Activated CD8-positive, alpha-beta T cell treated with anti-CD3 and anti-CD28 coated beads for 36 hours (primary cell): ENCODE results near the gene ZNF385C. TPM values are rescaled to one million over a fixed set of nuclear protein-coding genes. Genes with fewer than 3 reads are reported as not detected.

Experiments
- ATAC-seq: fragments of 200-7000 bp; cut with Tn5 transposase; one replicate; pipeline ENCODE4 v1.10.0; 2021; ENCODE audit warnings: mild to moderate bottlenecking, moderate library complexity
- CTCF ChIA-PET: fragments of 350-600 bp; sonication (Branson Sonifier 250); formaldehyde crosslinking; loops from one replicate; lab custom pipeline; 2021; ENCODE audit warnings: antibody characterized with exemption; lab: Charles Lee
- POLR2A ChIA-PET: fragments of 350-600 bp; sonication (Branson Sonifier 250); formaldehyde crosslinking; loops from one replicate; lab custom pipeline; 2021; ENCODE audit warnings: antibody characterized with exemption; lab: Charles Lee
- DNase-seq: peaks from one replicate; pipeline ENCODE4 v3.0.0-alpha.2; 2020
- H3K27ac Mint-ChIP-seq: one replicate; pipeline ENCODE4 v1.8.0; 2021; ENCODE audit warnings: mild to moderate bottlenecking, mixed read lengths
- H3K27me3 Mint-ChIP-seq: one replicate; pipeline ENCODE4 v1.8.0; 2021; ENCODE audit warnings: mixed read lengths
- H3K36me3 Mint-ChIP-seq: one replicate; pipeline ENCODE4 v1.8.0; 2021; ENCODE audit warnings: low read depth, mixed read lengths
- H3K4me1 Mint-ChIP-seq: one replicate; pipeline ENCODE4 v1.8.0; 2021; ENCODE audit warnings: low read depth, mixed read lengths
- H3K4me3 Mint-ChIP-seq: one replicate; pipeline ENCODE4 v1.8.0; 2021; ENCODE audit warnings: mild to moderate bottlenecking, moderate library complexity, mixed read lengths
- H3K9me3 Mint-ChIP-seq: one replicate; pipeline ENCODE4 v1.8.0; 2021; ENCODE audit warnings: mixed read lengths
- CTCF ChIP-seq: fragments of 200-600 bp; IDR thresholded peaks from one replicate; pipeline ENCODE4 v1.8.0; 2022; ENCODE audit warnings: antibody characterized with exemption, mild to moderate bottlenecking
- intact Hi-C: fragments of 100-400 bp; cut with micrococcal nuclease; formaldehyde crosslinking; loops from one replicate; pipeline ENCODE4 v1.10.0; 2022
- total RNA-seq, 2 experiments: library from RNA; stranded (reverse); gene quantifications; one replicate each; pipeline ENCODE4 v1.2.3, GENCODE V29; 2021

ZNF385C gene
- total RNA-seq, 2 experiments from 2014 or later = 1.3 TPM

DNA sequence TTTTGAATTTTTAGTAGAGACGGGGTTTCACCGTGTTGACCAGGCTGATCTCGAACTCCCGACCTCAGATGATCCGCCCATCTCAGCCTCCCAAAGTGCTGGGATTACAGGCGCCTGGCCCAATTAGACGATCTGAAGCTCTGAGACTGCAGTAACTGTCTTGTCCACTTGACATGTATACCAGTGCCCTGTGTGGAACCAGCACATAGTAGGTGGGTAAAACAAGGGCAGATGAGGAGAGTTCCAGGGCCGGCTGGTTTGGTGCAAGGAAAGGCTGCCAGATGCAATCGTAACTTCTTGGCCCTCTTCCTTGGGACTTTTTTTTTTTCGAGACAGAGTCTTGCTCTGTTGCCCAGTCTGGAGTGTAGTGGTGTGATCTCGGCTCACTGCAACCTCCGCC lies 50.9 kb downstream of the ZNF385C start:
- no peak overlapping the region for H3K27ac Mint-ChIP-seq
- H3K36me3 Mint-ChIP-seq = no peaks in the 10 kb centered on the region
- peaks cover 18% of the 10 kb centered on the region for H3K27me3 Mint-ChIP-seq
- POLR2A ChIA-PET = no interaction called here
- H3K4me3 Mint-ChIP-seq = no peak overlapping the region
- no peaks in the 10 kb centered on the region for H3K9me3 Mint-ChIP-seq
- H3K4me1 Mint-ChIP-seq = peaks cover 2% of the 10 kb centered on the region
- DNase-seq (no peak), ATAC-seq (no peak)
- intact Hi-C loops = no loop called here
- CTCF ChIA-PET = interaction anchor here (1.0 kb wide), 1 partner anchor 11 kb away, joined by 3 read pairs; no protein-coding TSS in a partner anchor
- no peak for TF ChIP-seq CTCF

GRCh38 chr17:42045719-42046118 lies 52.6 kb downstream of the ZNF385C start:
- ChIA-PET CTCF (interaction anchor here (1.4 to 2.0 kb wide), 4 partner anchors 17 to 56 kb away, joined by 4 to 8 read pairs (median 6); no protein-coding TSS in a partner anchor), POLR2A (interaction anchor here (0.6 kb wide), 1 partner anchor 91 kb away, joined by 3 read pairs; no protein-coding TSS in a partner anchor)
- intact Hi-C loops = no loop called here
- H3K27me3 Mint-ChIP-seq = peaks cover 8% of the 10 kb centered on the region
- TF ChIP-seq CTCF = no peak
- no peak overlapping the region for H3K27ac Mint-ChIP-seq
- DNase-seq = no peak
- no peaks in the 10 kb centered on the region for H3K9me3 Mint-ChIP-seq
- no peaks in the 10 kb centered on the region for H3K36me3 Mint-ChIP-seq
- no peak overlapping the region for H3K4me3 Mint-ChIP-seq
- peaks cover 2% of the 10 kb centered on the region for H3K4me1 Mint-ChIP-seq
- ATAC-seq = no peak

GRCh38 chr17:42042598-42043319 lies 55.5 kb downstream of the ZNF385C start:
- H3K4me3 Mint-ChIP-seq = no peak overlapping the region
- H3K27ac Mint-ChIP-seq = no peak overlapping the region
- no peaks in the 10 kb centered on the region for H3K9me3 Mint-ChIP-seq
- ATAC-seq = no peak
- ChIA-PET CTCF (interaction anchor here (1.8 to 3.9 kb wide), 2 partner anchors 17 to 59 kb away, joined by 8 to 13 read pairs; no protein-coding TSS in a partner anchor), POLR2A (no interaction called here)
- intact Hi-C loops = no loop called here
- TF ChIP-seq CTCF = no peak
- no peaks in the 10 kb centered on the region for H3K36me3 Mint-ChIP-seq
- H3K27me3 Mint-ChIP-seq = peaks cover 2% of the 10 kb centered on the region
- no peaks in the 10 kb centered on the region for H3K4me1 Mint-ChIP-seq
- no peak for DNase-seq

DNA sequence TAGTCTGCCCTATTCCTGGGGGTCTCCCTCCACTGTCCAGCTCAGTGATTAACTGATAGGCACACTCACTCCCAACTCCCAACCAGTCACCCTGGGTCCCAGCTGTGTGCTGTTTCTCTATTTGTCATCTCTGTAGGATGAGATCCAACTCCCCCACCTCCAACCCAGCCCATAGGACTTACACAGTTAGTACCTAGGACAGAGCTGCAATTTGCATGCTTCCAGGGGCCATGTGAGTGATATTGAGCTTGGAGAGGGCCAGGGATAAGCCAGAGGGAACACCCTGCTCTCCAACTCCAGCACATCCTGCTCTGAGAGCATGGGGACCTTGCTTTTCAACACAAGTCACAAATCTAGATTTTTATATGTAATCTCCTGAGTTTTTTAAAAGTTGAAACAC lies 56.7 kb downstream of the ZNF385C start:
- intact Hi-C loops = no loop called here

More for the DNA sequence above, 56.7 kb downstream of the ZNF385C start:
- CTCF ChIA-PET = interaction anchor here (0.8 to 3.9 kb wide), 6 partner anchors 8 to 80 kb away, joined by 3 to 13 read pairs (median 8); no protein-coding TSS in a partner anchor
- ATAC-seq (no peak), DNase-seq (no peak)
- Mint-ChIP-seq H3K9me3 (no peaks in the 10 kb centered on the region), H3K36me3 (no peaks in the 10 kb centered on the region), H3K27ac (no peak overlapping the region), H3K4me3 (no peak overlapping the region), H3K4me1 (no peaks in the 10 kb centered on the region), H3K27me3 (peaks cover 2% of the 10 kb centered on the region)
- POLR2A ChIA-PET = interaction anchor here (1.6 kb wide), 1 partner anchor 19 kb away, joined by 3 read pairs; no protein-coding TSS in a partner anchor
- no peak for TF ChIP-seq CTCF
